NCI-H524 (cell line): ENCODE data around the gene TENM4.
A peak's percentile ranks its signal among the peaks of the same experiment; 100 is the strongest.

Source experiments
- DNase-seq, 2 experiments: peaks; one replicate each; lab custom pipeline; 2025; lab: John Stamatoyannopoulos, UW

Gene TENM4

DNA sequence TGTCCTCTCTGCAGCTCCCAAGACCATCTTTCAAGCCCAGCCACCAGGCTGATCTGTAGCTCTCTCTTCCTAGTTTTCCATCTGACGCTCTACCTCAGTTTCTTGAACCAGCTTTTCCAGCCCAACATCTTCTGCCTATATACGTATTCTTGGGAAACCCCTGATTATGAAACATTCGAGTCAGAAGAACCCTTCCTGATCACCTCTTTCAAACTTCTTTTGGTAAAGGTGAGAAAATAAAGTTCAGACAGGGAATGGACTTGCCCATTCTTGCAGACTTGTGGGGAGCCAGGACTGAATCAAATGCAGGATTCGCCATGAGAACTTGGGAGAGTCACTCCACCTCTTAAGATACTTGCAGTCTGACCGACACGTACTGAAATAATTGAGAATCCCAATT, 696.6 kb downstream of the TENM4 start:
- no peak for DNase-seq

DNA sequence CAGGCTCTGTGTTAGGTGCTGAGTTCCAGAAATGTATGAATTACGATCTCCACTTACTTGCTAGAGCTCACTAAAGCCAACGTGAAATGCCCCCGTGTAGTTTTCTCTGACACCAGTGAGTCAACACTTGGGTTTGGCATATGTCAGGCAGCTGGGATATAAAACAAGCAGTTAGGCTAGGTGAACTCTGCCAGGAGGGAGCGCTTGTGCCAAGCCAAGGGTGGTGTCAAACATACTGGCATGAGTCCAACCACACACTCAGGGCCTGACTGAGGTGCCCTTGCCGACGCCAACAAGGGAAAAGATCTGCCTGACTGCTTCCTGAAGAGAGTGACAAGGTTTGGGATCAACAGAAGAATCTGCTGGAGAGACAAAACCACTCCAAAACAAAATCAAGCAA, 698.4 kb downstream of the TENM4 start:
- peak; percentile 26 to 65 for DNase-seq

DNA sequence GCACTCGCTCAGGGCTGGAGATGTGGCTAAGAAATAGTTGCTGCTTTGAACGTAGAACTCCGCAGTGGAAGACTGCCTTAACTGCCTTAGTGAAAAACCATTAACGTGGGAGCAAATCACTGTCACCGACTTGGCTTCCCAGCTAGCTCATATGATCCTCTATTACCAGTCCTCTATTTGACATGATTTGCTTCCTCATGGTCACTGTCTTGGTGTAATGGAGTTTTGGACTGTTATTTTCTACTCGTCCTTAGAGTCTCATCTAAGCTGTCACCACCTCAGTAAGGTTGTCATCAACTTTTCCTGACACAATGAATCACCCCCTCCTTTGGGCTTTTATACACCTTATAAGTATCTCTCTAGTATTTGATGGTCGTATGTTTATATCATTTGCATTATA, 699.1 kb downstream of the TENM4 start:
- DNase-seq: no peak

DNA sequence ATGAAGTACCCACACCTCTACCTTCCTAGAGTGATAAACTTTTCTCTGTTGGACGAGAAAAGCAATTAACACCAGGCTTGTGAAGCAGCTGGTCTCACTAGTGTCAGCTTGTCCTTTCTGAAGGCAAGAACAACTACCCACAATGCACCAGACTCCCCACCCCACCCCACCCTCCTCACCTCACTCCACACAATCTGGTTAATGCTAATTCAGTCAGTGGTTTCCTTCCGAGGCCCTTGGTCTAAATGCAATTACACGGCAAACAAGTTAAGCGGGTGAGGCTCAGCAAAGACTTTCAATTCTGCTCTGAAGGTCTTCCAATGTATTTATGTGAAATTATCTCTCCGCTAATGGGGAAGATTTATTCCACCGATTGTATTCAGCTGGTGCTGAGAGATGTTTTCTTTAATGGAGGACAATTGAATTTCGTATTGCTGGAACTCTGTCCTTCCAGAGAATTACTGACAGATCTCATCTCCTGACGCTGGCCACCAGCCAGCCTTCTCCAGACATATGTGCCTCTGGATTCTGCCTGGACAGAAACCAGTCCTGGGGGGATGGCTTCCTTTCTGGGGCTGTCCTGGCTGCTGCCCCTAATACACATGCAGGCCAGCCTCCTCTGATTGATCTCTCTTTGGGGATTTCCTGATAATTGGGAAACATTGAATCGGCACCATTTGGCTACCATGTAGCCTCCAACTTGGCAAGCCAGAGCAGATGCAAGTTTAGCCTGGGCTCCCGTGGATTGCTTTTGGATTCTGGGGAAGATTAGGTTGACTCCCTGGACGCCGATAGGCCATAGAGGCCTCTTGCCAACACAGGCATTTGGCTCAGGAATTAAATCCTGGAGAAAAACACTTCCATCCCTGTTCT, 700.4 kb downstream of the TENM4 start:
- peak in 1 of 2 experiments; percentile 5 for DNase-seq

DNA sequence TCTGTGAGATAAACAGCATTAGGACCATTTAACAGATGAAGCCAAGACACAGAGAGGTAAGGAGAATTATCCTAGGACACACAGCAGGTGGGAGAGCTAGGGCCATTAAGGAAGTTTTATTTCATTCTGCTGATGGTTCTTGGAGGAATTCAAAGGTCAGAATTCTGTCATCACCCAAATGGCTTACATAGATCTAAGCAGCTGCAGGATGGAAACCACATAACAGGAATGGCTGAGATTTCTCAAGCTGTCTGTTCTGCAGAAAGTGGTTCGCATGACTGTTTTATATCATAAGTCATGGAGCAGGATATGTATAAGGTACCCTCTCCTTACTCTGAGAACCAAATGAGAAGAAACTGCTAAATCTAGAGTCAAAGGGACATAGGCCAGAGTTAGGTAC, 702.9 kb downstream of the TENM4 start:
- no peak for DNase-seq

DNA sequence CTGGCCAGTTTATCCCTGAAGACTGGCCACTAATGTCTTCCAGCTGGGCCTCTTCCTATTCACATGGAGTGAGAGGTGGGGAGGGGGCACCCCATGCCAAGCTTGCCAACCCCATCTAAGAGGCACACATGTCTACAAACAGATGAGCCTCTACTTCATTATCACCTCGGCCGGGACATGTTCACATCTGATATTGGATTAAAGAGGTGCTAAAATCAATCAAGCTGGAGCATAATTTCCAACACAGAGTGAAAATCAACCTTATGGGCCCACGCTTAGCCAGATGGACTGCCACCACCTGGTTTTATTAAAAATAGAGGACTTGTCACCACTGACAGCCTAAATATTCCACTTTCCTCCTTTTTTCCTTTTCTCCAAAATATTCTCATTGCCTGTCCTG, 703.5 kb downstream of the TENM4 start:
- DNase-seq: peak in 1 of 2 experiments; percentile 34

DNA sequence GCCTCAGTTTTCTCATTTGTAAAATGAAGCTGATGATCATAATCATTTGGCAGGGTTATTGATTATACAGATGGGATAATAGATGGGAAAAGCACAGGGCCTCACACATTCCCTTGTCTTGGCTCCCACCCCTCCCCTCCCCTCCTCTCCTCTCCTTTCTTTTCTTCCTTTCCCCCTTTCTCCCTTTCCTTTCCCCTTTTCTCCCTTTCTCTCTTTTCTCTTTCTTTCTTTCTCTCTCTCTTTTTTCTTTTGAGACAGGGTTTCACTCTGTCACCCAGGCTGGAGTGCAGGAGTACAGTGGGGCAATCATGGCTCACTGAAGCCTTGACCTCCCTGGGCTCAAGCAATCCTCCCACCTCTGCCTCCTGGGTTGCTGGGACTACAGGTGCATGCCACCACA, 705.1 kb downstream of the TENM4 start:
- no peak for DNase-seq

DNA sequence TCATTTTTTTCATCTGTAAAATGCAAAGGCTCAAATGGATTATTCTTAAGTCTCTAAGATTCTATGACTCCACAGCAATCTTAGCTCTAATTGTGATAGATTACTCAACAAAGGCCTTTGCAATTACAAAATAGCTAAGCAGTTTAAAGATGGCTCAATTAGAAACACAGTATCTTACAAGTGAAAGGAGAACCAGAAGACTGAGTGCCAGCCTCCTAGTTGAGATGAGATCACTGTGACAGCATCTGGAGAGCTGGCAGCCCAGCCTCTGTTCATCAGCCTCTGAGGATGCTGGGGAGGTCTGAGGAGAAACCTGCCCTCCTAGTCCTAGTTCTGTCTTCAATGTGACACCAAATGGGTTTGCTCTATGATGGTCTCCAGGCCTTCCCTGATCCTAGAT, 707.8 kb downstream of the TENM4 start:
- DNase-seq: no peak

DNA sequence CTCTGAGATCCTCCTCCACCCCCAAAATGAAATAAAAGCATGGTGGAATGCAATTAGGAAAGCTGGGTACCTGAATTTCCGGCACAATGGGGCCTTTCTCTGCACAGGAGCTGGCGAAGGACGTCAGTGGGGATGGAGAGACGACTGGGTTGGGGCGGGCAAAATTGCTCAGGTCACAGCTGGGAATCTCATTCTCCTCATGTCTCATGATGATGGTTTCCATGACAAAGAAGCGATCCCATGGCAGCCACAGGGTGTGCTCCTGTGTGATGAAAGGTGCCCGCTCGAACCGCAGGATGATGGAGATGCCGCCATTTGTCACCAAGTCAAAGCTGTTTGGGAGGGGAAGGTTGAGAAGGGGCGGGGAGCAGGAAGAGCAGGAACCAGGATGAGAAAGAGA, 708.6 kb downstream of the TENM4 start:
- DNase-seq: no peak

DNA sequence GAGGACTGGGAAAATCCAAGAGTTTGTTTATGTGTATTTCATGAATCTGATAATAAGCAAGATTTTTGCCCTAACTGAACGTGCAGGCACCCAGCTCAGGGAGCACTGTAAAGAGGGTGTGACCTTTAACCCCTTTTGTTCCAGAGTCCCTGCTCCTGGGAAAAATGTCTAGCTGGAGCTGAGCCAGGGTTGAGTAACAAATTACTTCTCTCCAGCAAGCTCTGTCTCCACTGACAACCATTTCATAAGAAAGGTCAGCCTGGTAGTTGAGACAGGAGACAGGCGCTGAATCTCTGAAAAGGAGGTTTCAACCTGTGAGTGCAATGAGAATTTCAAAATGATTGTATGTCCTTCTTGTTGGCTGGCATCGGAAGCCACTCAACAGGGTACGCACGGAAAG, 709.8 kb downstream of the TENM4 start:
- DNase-seq: no peak

DNA sequence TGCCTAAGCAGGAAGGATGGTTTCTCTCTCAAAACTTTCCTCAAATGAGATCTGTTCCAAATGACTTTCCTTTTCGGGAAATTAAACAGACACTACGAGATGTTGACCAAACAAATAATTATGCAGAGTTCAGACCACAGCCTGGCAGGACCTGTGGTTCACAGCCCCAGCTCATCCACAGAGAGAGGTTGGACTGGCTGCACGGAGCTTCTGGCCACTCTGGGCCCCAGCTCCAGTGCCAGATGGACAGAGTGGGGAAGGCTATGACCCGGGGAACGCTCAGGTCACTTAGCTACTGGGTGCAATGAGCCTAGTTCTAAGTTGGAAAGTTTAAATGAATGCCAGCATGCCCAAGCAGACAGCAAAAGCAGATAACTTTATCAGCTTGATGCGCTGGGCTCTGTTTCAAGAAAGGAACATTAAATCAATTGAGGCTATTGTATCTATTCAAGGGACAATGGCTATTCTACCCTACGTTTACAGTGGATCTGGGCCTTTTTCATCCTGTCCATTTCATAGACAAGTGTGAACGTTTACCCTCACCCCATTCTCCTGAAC, 710.5 kb downstream of the TENM4 start:
- no peak for DNase-seq

DNA sequence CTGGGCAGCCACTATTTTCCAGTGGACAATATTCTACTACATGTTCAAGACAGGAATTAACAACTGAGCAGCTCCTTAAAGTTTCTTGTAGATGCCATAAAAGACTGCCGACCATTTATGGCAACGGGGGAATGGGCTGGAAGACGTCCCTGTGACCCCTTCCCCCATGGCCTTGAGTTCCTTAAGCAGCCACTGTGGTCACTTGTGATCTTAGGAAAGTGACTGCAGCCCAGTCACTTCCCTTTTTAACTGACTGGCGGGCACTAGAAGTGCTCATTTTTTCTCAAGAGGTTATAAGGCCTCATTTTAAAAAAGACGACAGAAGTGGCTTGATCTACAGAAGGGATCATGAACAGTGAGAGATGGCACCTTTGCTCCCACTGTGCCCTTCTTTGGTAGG, 713.0 kb downstream of the TENM4 start:
- DNase-seq: no peak

DNA sequence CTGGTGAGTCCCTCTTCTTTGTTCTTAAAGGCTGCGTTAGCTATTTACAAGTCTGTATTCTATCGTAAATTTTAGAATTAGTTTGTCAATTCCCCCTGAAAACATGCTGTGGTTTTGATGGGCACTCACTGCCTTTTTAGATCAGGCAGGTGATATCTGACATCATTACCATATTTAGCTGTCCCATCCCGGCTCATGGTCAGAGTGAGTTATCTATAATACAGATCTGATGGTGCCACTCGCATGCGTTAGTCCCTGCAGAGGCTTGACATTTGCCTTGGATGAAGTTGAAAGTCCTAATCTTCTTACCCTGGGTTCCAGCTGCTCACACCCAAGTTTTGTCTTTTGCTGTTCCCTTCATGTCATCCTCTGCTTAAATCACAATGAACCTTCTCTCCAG, 715.6 kb downstream of the TENM4 start:
- no peak for DNase-seq

DNA sequence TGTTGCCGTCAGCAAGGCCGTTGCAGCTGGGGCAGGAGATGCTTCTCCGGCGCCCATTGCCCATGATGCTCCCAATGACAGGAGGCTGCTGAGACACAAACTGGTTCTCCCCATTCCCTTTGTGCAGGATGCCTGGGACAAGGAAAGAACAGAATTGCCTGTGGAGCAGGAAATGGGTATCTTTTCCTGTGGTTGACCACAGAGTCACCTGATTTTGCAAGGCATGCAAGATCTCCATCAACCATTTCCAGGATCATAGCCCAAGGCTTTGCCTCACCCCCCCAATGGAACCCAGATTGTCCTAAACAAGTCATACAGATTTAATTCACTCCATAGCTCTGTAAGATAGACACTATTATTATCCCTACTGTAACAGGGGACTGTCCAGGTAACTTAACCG, 718.0 kb downstream of the TENM4 start:
- DNase-seq: no peak

DNA sequence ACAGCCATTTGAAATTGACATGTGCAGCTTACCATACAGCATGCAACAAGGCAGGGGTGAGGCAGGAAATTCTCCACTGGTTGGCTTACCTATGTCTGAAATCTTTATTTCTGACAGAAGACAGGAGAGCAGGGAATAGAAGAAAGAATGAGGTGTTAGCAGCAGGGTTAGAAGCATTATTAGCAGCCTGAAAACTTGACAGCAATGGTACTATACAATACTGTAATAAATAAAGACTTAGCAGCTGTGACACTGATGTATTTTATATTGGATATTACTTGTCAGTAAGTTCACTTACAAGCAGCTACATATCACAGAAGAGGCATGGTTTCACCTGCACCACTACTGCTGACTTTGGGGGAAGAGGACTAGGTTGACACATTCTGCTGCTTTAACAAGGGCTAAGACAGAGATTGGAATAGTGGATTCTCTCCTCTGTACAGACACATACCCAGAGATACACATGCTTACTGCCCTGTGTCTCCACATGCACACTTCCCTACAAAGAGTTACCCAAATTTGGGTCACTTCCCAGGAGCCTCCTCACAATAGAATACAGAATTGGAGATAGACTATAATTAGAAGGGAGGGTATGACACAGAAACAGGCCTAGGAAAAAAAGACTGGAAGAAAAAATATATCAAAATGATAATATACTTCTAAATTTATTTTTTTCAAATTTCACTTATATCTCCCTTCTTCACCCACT, 720.4 kb downstream of the TENM4 start:
- no peak for DNase-seq

DNA sequence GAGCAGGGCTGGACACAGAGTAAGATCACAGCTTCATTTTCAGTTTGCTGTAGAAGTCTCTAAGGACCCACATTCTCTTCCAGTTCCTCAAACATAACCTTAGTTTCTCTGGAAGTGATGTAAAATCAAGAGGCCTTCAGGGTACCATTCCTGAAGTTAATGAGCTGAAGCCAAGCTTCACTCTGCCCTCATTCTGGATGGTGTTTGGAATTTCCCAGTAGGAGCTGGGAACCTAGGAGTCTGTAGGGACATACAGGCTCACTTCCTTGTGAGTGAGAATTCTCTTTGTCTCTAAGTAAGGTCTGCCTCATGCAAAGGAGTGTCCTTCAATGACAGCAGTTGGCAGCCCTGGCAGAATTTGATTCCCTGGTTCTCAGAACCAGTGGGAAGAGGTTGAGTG, 723.8 kb downstream of the TENM4 start:
- DNase-seq: no peak

DNA sequence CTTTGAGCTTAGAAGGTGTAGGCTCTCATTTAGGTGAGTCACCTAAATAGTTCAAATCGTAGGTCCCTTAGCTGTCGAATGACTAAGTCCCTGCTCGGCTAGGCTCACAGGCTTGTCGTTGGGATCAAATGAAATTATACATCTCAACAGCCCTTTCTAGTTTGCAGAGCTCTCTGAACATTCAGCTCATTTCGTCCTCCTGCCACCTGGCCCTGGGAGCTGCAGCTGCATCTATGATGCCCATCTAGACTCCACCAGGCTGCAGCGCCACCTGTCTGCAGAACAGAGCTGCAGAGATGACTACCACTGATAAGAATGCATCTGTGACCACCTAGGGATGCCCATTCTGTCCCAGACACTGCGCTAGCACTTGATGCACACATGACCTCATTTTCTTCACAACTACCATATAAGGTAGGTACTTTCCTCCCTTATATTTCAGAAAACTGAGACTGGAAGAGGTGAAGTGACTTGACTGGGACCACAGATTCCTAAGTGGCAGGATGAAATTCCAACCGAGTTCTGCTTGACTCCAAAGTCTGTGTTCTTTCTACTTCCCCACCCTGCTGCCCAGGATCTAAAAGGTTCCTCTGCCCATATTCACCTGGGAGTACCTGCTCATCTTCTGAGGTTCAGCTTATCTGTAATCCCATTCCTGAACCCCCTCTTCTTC, 725.1 kb downstream of the TENM4 start:
- DNase-seq: peak; percentile 21 to 75

DNA sequence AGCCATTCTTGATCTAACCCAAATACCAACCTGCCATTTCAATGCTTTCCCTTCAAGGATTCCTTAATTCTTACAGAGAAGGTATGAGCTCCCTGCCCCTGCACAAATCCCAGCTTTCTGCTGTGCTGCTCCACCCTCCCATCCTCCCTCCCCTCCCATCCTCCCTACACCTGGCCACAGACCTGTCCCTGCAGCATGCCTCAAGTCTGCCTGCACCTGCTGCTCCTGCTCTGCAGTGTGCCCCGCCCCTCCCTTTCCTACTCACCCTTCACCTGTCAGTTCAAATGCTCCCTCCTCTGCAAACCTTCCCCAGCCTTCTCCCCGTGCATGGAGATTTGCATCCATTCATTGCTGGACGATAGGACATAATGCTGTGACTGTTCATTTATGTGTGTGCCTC, 726.3 kb downstream of the TENM4 start:
- no peak for DNase-seq

DNA sequence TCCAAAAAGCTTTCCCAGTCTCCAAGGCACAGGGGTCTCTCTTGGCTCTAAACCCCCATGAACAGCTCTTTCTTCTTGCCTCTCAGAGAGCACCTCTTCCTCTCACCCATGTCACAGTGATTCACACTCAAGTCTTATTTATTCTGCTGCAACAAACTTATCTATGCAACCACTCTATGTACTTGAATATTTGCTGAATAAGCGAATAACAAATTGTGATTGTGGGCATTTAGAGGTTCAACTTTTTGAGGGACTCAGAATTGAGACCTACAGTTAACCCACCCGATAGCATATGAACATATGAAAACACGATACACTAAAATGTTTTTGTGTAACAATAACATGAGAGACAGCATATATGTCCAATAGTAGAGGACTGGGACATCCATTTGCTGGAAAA, 729.1 kb downstream of the TENM4 start:
- no peak for DNase-seq

DNA sequence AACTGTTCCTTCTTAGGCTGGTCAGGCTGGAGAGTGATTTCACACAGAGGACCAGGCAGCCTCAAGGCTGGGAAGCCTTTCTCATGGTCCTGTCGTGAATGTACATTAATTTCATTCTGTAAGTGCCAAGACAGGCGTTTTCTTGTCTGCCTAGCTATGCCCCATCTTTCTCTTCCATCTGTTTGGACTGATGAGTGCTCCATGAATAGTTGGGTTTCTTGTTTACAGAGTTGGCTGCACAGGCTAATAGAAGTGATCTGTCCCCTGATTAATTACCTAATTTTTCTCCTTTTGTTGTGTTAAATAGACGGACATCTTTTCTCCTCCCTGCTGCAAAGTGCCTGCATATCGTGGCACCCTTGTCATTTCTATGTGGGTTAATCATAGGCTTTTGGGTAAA, 730.4 kb downstream of the TENM4 start:
- no peak for DNase-seq

DNA sequence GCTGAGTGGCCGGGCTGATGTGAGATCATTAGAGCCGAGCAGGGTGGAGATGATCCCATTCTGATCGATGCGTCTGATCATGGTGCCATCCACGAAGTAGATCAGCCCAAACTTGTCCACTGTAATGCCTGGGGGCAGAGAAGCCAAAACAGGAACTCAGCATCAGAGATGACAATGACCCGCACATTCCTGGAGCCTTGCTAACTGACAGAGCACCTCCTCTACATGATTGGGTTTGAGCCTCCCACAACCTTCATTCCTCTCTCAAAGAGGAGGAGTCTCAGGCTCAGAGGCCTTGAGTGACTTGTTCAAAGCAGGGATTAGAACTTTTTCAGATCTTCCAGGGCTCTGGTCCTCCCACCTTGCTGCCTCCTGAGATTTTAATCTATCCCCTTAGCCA, 732.4 kb downstream of the TENM4 start:
- DNase-seq: no peak

DNA sequence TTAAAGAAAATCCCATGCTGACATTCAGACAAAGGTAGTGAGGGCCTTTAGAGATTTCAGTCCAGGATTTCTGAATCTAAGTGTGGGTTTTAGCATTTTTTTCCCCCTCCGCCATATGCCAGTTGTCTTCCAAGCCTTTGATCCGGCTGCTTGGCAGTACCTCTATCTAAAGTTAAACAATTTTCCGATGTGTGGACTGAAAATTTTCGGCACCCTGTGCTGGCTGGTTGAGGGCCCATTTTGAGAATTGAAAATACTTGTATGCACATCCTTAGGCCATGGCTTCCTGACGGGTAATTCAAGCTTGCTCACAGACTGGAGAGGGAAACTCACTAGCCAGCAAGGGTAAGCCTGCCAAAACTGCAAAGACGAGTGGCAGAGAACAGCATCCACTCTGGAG, 734.3 kb downstream of the TENM4 start:
- DNase-seq: no peak

DNA sequence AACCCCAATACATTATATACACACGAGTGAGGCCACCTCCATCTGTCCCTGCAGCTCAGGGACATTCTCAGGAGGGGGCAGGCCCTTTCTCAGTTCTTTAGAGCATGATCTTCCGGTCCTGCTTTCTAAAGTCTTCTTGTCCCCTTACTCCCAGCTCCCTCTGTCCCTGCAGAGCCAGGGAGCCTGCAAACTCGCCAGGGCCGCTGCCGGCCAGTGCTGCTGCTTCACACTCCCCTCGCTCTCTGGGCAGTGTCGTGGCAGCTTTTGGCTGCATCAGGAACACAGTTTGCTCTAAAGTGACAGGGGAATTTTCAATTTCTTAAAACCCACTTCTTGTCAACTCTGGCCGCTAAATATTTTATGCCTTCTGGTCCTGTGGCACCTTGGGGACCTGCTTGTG, 736.0 kb downstream of the TENM4 start:
- DNase-seq: no peak
